GM18951 (cell line): ENCODE data around the gene TAT.
"Not testable (repeated sequence)": the region's sequence is repeated elsewhere in the genome, so short reads cannot be mapped to it uniquely, and the experiment has no call there.

ENCODE experiments used
- POLR2A ChIP-seq: IDR thresholded peaks from 4 replicates; pipeline ENCODE4 v1.6.1; 2011; ENCODE audit warnings: mild to moderate bottlenecking; ENCODE audit not compliant: insufficient read length, insufficient read depth; ENCODE audit errors: extremely low read depth
- in situ Hi-C: fragments of 300-500 bp; cut with MboI; formaldehyde crosslinking; loops from one replicate; pipeline ENCODE4 v1.12.0; 2022; ENCODE audit warnings: low sequenced_read_pairs, mixed read lengths, inconsistent platforms; ENCODE audit not compliant: unreplicated experiment

TAT gene

GRCh38 chr16:71594000-71594646 is 17.2 kb upstream of the TAT start:
- in situ Hi-C loops: no loop called here
- no peak for TF ChIP-seq POLR2A

GRCh38 chr16:71593048-71593999 is 16.4 kb upstream of the TAT start:
- no peak for TF ChIP-seq POLR2A
- in situ Hi-C loops: no loop called here

GRCh38 chr16:71591917-71592316 is 15.0 kb upstream of the TAT start:
- in situ Hi-C loops: no loop called here

GRCh38 chr16:71590584-71590983 is 13.7 kb upstream of the TAT start:
- in situ Hi-C loops: no loop called here
- no peak for TF ChIP-seq POLR2A

More at GRCh38 chr16:71591917-71592316, 15.0 kb upstream of the TAT start:
- TF ChIP-seq POLR2A: no peak

- in situ Hi-C loops: not testable (repeated sequence)
Observed at GRCh38 chr16:71590071-71590470, 13.2 kb upstream of the TAT start.

GRCh38 chr16:71589334-71589733 is 12.4 kb upstream of the TAT start:
- in situ Hi-C loops: not testable (repeated sequence)

- in situ Hi-C loops: no loop called here
- TF ChIP-seq POLR2A: no peak
Observed at GRCh38 chr16:71585318-71585703, 8.4 kb upstream of the TAT start.

- TF ChIP-seq POLR2A: no peak
- in situ Hi-C loops: no loop called here
Observed at GRCh38 chr16:71584543-71585317, 7.8 kb upstream of the TAT start.

GRCh38 chr16:71582553-71582848 is 5.6 kb upstream of the TAT start:
- in situ Hi-C loops: not testable (repeated sequence)

GRCh38 chr16:71574702-71575101 is 2.2 kb downstream of the TAT start:
- in situ Hi-C loops: no loop called here
- TF ChIP-seq POLR2A: no peak

- in situ Hi-C loops: no loop called here
- no peak for TF ChIP-seq POLR2A
Observed at GRCh38 chr16:71573387-71574094, 3.4 kb downstream of the TAT start.

GRCh38 chr16:71572497-71573116 is 4.3 kb downstream of the TAT start:
- no peak for TF ChIP-seq POLR2A
- in situ Hi-C loops: no loop called here

- in situ Hi-C loops: no loop called here
- TF ChIP-seq POLR2A: no peak
Observed at GRCh38 chr16:71570144-71570543, 6.7 kb downstream of the TAT start.
